ENCODE results near the gene SHROOM3. TPM values are rescaled to one million over a fixed set of nuclear protein-coding genes. Genes with fewer than 3 reads are reported as not detected.

SHROOM3 gene
- total and polyA plus RNA-seq, 2 of the 13 experiments (the other 11 are each of a cell fraction or from before 2014, with no cell fraction given): 0.01 TPM; not detected in 1

DNA sequence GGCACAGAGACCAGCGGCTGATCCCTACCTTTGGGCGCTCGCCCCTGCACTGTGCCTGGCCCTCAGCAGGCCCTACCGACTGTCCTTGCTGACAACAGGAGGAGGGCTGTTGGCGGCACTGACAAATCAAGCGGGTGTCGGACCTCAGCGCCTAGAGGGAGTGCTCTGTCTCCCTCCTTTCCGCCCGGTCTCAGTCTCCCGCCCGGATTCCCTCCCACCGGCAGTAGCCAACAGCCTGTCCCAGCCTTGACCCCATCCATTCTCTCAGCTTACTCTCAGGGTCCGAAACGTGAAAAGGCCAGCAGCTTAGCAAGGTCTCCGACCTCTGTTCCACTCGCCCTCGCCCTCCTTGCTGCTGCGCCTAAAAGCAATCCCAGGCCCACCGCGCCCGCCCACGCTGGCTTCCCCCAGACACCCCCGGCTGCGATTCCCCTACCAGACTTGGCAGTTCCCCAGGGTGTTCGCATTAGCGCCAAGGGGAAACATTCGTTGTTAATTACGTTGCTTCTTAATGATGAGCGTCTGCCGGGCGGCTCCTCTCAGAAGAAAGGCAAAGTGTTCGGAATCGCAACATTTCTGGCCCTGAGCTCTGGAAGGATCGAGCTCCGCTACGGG is 366.7 kb downstream of the SHROOM3 start:
- Histone ChIP-seq H3K79me2 (ENCODE audit: insufficient read depth, low read length) (no peaks in the 10 kb centered on the region), H3K27me3 (ENCODE audit: control insufficient read depth in 1 of 2, insufficient read depth in 2 of 2, low read length in 2 of 2) (peaks cover 1 to 14% of the 10 kb centered on the region in 2 experiments; a peak in 1 of 5 replicates), H3K27ac (ENCODE audit: extremely low read length, insufficient read depth, low read length) (no peak overlapping the region), H3K4me3 (replicated peaks in 1 of 3; ENCODE audit: insufficient read depth in 1 of 3, low read depth in 2 of 3, low read length in 3 of 3) (no peak overlapping the region), H3K4me1 (ENCODE audit: insufficient read depth, low read length) (no peaks in the 10 kb centered on the region), H3K36me3 (replicated peaks in 1 of 2; ENCODE audit: control insufficient read depth in 1 of 2, insufficient read depth in 2 of 2, low read length in 2 of 2) (no peaks in the 10 kb centered on the region), H3K4me2 (ENCODE audit: low read depth, low read length) (no peak overlapping the region), H3K9me3 (ENCODE audit: low read length) (no peaks in the 10 kb centered on the region), H4K20me1 (ENCODE audit: insufficient read depth, low read length) (no peaks in the 10 kb centered on the region), H2AFZ (ENCODE audit: low read length) (no peak overlapping the region), H3K9ac (ENCODE audit: insufficient read depth, low read depth, low read length) (no peak overlapping the region)
- ChIA-PET POLR2A (no interaction called here), CTCF (ENCODE audit: low intra/inter-chr PET ratio, low total read pairs) (no interaction called here)
- DNase-seq (ENCODE audit: low spot score): no peak
- in situ Hi-C loops (cut with HindIII; ENCODE audit: extremely low pct_ligation_motif_present, low pct_unique_long_range_greater_than_20kb) (no loop called here), intact Hi-C loops (cut with micrococcal nuclease; ENCODE audit: unreplicated experiment) (no loop called here)
- FAIRE-seq: no peak
- ATAC-seq: no peak
- no TSS peak for BruUV-seq (replicated peaks)
- TF ChIP-seq ZNF775 (CRISPR knock-in tag; IDR thresholded peaks at IDR 0.05; ENCODE audit: borderline replicate concordance) (no peak), MZF1 (CRISPR knock-in tag; IDR thresholded peaks at IDR 0.05; ENCODE audit: borderline replicate concordance) (no peak), ZNF160 (CRISPR knock-in tag; IDR thresholded peaks at IDR 0.05) (no peak), MTF1 (CRISPR knock-in tag; IDR thresholded peaks at IDR 0.05) (no peak)
- TF ChIP-seq, protein P1, sequence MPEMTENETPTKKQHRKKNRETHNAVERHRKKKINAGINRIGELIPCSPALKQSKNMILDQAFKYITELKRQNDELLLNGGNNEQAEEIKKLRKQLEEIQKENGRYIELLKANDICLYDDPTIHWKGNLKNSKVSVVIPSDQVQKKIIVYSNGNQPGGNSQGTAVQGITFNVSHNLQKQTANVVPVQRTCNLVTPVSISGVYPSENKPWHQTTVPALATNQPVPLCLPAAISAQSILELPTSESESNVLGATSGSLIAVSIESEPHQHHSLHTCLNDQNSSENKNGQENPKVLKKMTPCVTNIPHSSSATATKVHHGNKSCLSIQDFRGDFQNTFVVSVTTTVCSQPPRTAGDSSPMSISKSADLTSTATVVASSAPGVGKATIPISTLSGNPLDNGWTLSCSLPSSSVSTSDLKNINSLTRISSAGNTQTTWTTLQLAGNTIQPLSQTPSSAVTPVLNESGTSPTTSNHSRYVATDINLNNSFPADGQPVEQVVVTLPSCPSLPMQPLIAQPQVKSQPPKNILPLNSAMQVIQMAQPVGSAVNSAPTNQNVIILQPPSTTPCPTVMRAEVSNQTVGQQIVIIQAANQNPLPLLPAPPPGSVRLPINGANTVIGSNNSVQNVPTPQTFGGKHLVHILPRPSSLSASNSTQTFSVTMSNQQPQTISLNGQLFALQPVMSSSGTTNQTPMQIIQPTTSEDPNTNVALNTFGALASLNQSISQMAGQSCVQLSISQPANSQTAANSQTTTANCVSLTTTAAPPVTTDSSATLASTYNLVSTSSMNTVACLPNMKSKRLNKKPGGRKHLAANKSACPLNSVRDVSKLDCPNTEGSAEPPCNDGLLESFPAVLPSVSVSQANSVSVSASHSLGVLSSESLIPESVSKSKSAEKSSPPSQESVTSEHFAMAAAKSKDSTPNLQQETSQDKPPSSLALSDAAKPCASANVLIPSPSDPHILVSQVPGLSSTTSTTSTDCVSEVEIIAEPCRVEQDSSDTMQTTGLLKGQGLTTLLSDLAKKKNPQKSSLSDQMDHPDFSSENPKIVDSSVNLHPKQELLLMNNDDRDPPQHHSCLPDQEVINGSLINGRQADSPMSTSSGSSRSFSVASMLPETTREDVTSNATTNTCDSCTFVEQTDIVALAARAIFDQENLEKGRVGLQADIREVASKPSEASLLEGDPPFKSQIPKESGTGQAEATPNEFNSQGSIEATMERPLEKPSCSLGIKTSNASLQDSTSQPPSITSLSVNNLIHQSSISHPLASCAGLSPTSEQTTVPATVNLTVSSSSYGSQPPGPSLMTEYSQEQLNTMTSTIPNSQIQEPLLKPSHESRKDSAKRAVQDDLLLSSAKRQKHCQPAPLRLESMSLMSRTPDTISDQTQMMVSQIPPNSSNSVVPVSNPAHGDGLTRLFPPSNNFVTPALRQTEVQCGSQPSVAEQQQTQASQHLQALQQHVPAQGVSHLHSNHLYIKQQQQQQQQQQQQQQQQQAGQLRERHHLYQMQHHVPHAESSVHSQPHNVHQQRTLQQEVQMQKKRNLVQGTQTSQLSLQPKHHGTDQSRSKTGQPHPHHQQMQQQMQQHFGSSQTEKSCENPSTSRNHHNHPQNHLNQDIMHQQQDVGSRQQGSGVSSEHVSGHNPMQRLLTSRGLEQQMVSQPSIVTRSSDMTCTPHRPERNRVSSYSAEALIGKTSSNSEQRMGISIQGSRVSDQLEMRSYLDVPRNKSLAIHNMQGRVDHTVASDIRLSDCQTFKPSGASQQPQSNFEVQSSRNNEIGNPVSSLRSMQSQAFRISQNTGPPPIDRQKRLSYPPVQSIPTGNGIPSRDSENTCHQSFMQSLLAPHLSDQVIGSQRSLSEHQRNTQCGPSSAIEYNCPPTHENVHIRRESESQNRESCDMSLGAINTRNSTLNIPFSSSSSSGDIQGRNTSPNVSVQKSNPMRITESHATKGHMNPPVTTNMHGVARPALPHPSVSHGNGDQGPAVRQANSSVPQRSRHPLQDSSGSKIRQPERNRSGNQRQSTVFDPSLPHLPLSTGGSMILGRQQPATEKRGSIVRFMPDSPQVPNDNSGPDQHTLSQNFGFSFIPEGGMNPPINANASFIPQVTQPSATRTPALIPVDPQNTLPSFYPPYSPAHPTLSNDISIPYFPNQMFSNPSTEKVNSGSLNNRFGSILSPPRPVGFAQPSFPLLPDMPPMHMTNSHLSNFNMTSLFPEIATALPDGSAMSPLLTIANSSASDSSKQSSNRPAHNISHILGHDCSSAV (CRISPR knock-in tag; IDR thresholded peaks at IDR 0.05; ENCODE audit: borderline replicate concordance): no peak
- 79% methylated on average over 37 of the region's 37 CpGs for WGBS (ENCODE audit: low lambda C conversion rate)

Measured in HepG2 (cell line).